ENCODE results near the gene C1QTNF6.

- no peak for TF ChIP-seq POLR2A (IDR thresholded peaks at IDR 0.05)
- no peak for TF ChIP-seq CTCF (IDR thresholded peaks at IDR 0.05)
Observed at GRCh38 chr22:37151401-37151800, 36.6 kb downstream of the C1QTNF6 start.
